Panc1 (cell line): ENCODE data around the gene KIRREL3. TPM values are rescaled to one million over a fixed set of nuclear protein-coding genes. Genes with fewer than 3 reads are reported as not detected.

Experiments
- ATAC-seq: fragments of 200-7000 bp; cut with Tn5 transposase; 2 replicates; pipeline ENCODE4 v1.9.1; 2020; ENCODE audit warnings: mild to moderate bottlenecking, moderate library complexity
- BruUV-seq: library from RNA; stranded (reverse); fragments of 400-500 nt; replicated peaks from 2 replicates; lab custom pipeline; 2021; lab: Mats Ljungman, UMichigan
- CTCF ChIA-PET: fragments of 300-600 bp; sonication (Branson Sonifier 250); formaldehyde crosslinking; loops from one replicate; lab custom pipeline; 2022; ENCODE audit warnings: antibody characterized with exemption; lab: Charles Lee
- POLR2A ChIA-PET: fragments of 300-600 bp; sonication (Branson Sonifier 250); formaldehyde crosslinking; loops from one replicate; lab custom pipeline; 2022; ENCODE audit warnings: antibody characterized with exemption; lab: Charles Lee
- DNase-seq: peaks from one replicate; pipeline ENCODE4 v3.0.0-alpha.2; 2010; ENCODE audit warnings: low read depth, low spot score
- H3K27ac ChIP-seq: 2 replicates; pipeline ENCODE4 v1.5.1; 2011; ENCODE audit warnings: mild to moderate bottlenecking, low read length, inconsistent platforms
- H3K27me3 ChIP-seq: fragments of 200-500 bp; sonication (Bioruptor generic); 2 replicates; pipeline ENCODE4 v1.6.0; 2014; ENCODE audit warnings: low read length, inconsistent platforms; ENCODE audit not compliant: control insufficient read depth, insufficient read depth
- H3K36me3 ChIP-seq: fragments of 200-500 bp; sonication (Bioruptor generic); 2 replicates; pipeline ENCODE4 v1.5.1; 2014; ENCODE audit warnings: inconsistent platforms, mild to moderate bottlenecking, low read length, moderate library complexity; ENCODE audit not compliant: control insufficient read depth, insufficient read depth
- H3K4me1 ChIP-seq: 2 replicates; pipeline ENCODE4 v1.5.1; 2011; ENCODE audit warnings: inconsistent platforms, mild to moderate bottlenecking, low read length, moderate library complexity; ENCODE audit not compliant: control insufficient read depth, insufficient read depth
- H3K4me3 ChIP-seq, 2 experiments: 2 replicates each; pipeline ENCODE4 v1.5.1; 2011 to 2012; ENCODE audit warnings: low read depth in 2 of 2, low read length in 2 of 2, mild to moderate bottlenecking in 2 of 2, inconsistent platforms in 1 of 2, moderate library complexity in 1 of 2
- H3K9me3 ChIP-seq: fragments of 200-500 bp; sonication (Bioruptor generic); 2 replicates; pipeline ENCODE4 v1.5.1; 2014; ENCODE audit warnings: low read depth, mild to moderate bottlenecking, inconsistent platforms, low read length, moderate library complexity; ENCODE audit not compliant: control insufficient read depth, insufficient read depth
- POLR2AphosphoS5 ChIP-seq: IDR thresholded peaks from 2 replicates; pipeline ENCODE4 v1.6.1; 2012; ENCODE audit warnings: mild to moderate bottlenecking, low read depth, low read length, moderate library complexity
- SIN3A ChIP-seq: IDR thresholded peaks from 2 replicates; pipeline ENCODE4 v1.6.1; 2012; ENCODE audit warnings: low read depth, mild to moderate bottlenecking, low read length, moderate library complexity, borderline replicate concordance; ENCODE audit not compliant: insufficient read depth
- TCF7L2 ChIP-seq: IDR thresholded peaks from 2 replicates; pipeline ENCODE4 v1.6.1; 2011; ENCODE audit warnings: mild to moderate bottlenecking, low read depth, low read length, inconsistent platforms
- in situ Hi-C: cut with HindIII; loops from 2 replicates; pipeline ENCODE4 v1.10.0; 2016; ENCODE audit warnings: low sequenced_read_pairs, low pct_unique_long_range_greater_than_20kb
- intact Hi-C: fragments of 100-400 bp; cut with micrococcal nuclease; formaldehyde crosslinking; loops from one replicate; pipeline ENCODE4 v1.10.0; 2022; ENCODE audit not compliant: unreplicated experiment
- total RNA-seq: library from RNA; stranded (reverse); gene quantifications from one replicate; pipeline ENCODE4 v1.2.1, GENCODE V29; 2021; ENCODE audit not compliant: unreplicated experiment
- TF ChIP-seq, protein P1 (sequence below): fragments of 450-650 bp; IDR thresholded peaks from 2 replicates; pipeline ENCODE4 v1.5.1; 2017; ENCODE audit warnings: mild to moderate bottlenecking
- TF ChIP-seq, protein P2 (sequence below), 2 experiments: IDR thresholded peaks; 2 replicates each; pipeline ENCODE4 v1.6.1; 2011 to 2012; ENCODE audit warnings: low read depth in 2 of 2, control low read depth in 1 of 2, low read length in 1 of 2, mild to moderate bottlenecking in 1 of 2, moderate library complexity in 1 of 2; ENCODE audit not compliant: insufficient read depth in 1 of 2

Gene KIRREL3
- total RNA-seq, 1 experiment from 2014 or later, result 0.36 TPM

DNA sequence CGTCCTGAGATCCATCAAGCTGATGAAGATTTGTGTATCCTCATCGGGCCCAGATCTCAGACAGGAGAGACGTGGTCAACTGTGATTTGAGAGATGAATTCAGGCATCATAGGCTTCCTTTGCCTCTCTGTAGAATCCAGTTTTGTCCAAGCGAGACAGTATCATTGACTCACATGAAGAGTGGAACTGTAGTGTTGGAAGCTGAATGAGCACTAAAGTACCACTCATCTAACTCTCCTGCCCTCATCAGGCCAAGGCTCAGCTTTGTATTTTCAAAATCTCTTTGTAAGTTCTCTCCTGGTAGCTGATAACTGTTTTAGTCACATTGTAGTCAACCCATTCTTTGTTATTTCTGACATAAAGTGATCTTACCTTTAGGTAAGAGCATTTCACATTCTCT lies 85.1 kb downstream of the KIRREL3 start:
- Histone ChIP-seq H3K36me3 (no peaks in the 10 kb centered on the region), H3K4me1 (no peaks in the 10 kb centered on the region), H3K27ac (no peak overlapping the region), H3K9me3 (no peaks in the 10 kb centered on the region), H3K4me3 (no peak overlapping the region), H3K27me3 (no peaks in the 10 kb centered on the region; the same call in 1 of the 2 replicates)
- ChIA-PET POLR2A (no interaction called here), CTCF (no interaction called here)
- intact Hi-C loops, result no loop called here
- ATAC-seq (no peak), DNase-seq (no peak)
- BruUV-seq, result no TSS peak
- in situ Hi-C loops, result no loop called here
- TF ChIP-seq SIN3A (no peak), POLR2AphosphoS5 (no peak), TCF7L2 (no peak)
- TF ChIP-seq, protein P1, sequence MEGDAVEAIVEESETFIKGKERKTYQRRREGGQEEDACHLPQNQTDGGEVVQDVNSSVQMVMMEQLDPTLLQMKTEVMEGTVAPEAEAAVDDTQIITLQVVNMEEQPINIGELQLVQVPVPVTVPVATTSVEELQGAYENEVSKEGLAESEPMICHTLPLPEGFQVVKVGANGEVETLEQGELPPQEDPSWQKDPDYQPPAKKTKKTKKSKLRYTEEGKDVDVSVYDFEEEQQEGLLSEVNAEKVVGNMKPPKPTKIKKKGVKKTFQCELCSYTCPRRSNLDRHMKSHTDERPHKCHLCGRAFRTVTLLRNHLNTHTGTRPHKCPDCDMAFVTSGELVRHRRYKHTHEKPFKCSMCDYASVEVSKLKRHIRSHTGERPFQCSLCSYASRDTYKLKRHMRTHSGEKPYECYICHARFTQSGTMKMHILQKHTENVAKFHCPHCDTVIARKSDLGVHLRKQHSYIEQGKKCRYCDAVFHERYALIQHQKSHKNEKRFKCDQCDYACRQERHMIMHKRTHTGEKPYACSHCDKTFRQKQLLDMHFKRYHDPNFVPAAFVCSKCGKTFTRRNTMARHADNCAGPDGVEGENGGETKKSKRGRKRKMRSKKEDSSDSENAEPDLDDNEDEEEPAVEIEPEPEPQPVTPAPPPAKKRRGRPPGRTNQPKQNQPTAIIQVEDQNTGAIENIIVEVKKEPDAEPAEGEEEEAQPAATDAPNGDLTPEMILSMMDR, result no peak
- TF ChIP-seq, protein P2, sequence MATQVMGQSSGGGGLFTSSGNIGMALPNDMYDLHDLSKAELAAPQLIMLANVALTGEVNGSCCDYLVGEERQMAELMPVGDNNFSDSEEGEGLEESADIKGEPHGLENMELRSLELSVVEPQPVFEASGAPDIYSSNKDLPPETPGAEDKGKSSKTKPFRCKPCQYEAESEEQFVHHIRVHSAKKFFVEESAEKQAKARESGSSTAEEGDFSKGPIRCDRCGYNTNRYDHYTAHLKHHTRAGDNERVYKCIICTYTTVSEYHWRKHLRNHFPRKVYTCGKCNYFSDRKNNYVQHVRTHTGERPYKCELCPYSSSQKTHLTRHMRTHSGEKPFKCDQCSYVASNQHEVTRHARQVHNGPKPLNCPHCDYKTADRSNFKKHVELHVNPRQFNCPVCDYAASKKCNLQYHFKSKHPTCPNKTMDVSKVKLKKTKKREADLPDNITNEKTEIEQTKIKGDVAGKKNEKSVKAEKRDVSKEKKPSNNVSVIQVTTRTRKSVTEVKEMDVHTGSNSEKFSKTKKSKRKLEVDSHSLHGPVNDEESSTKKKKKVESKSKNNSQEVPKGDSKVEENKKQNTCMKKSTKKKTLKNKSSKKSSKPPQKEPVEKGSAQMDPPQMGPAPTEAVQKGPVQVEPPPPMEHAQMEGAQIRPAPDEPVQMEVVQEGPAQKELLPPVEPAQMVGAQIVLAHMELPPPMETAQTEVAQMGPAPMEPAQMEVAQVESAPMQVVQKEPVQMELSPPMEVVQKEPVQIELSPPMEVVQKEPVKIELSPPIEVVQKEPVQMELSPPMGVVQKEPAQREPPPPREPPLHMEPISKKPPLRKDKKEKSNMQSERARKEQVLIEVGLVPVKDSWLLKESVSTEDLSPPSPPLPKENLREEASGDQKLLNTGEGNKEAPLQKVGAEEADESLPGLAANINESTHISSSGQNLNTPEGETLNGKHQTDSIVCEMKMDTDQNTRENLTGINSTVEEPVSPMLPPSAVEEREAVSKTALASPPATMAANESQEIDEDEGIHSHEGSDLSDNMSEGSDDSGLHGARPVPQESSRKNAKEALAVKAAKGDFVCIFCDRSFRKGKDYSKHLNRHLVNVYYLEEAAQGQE (IDR thresholded peaks at IDR 0.05; ENCODE audit: insufficient read depth in 1 of 2, low read depth in 2 of 2, low read length in 1 of 2), result no peak

DNA sequence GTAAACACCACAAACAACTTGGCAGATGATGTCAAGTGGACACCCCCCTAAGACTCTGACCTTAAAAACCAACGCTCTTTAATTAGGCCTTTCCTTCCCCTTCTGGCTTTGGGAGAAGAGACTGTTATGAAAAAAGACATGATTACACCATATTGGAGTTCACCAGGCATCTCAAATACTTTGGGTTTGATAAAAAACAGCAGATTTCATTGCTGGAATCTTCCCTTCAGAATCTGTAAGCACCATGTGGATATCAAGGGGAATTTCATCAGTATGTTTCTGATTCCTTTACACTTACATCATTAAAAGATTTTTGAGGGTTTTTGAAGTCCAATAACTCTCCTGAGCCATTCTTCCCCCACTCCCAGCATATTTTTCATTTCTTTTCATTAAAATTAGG lies 85.6 kb downstream of the KIRREL3 start:
- Histone ChIP-seq H3K4me3 (no peak overlapping the region), H3K27ac (no peak overlapping the region), H3K36me3 (no peaks in the 10 kb centered on the region), H3K27me3 (no peaks in the 10 kb centered on the region; the same call in 1 of the 2 replicates), H3K9me3 (no peaks in the 10 kb centered on the region), H3K4me1 (no peaks in the 10 kb centered on the region)
- BruUV-seq, result no TSS peak
- ChIA-PET POLR2A (no interaction called here), CTCF (no interaction called here)
- no peak for ATAC-seq
- DNase-seq, result no peak
- TF ChIP-seq POLR2AphosphoS5 (no peak), TCF7L2 (no peak), SIN3A (no peak)
- TF ChIP-seq, protein P2 (IDR thresholded peaks at IDR 0.05; ENCODE audit: insufficient read depth in 1 of 2, low read depth in 2 of 2, low read length in 1 of 2), result no peak
- TF ChIP-seq, protein P1, result no peak
- intact Hi-C loops, result no loop called here
- in situ Hi-C loops, result no loop called here
